K562 (cell line): Measurements from ENCODE around the gene WEE1.

Source experiments
- CTCF ChIP-seq, 3 experiments: IDR thresholded peaks in 2 of 3; conservative IDR thresholded peaks in 1 of 3; 2 replicates each; pipeline ENCODE4 v1.5.1; 2011 to 2012; ENCODE audit warnings: low read length in 3 of 3, mild to moderate bottlenecking in 3 of 3, control low read depth in 2 of 3, improper control_type of control experiment in 1 of 3, inconsistent platforms in 1 of 3, low read depth in 1 of 3, mixed read lengths in 1 of 3, moderate library complexity in 1 of 3; ENCODE audit not compliant: insufficient read depth in 2 of 3
- EP300 ChIP-seq: IDR thresholded peaks from 2 replicates; pipeline ENCODE4 v1.6.1; 2012; ENCODE audit warnings: low read length, improper control_type of control experiment
- SP2 ChIP-seq: IDR thresholded peaks from 2 replicates; pipeline ENCODE4 v1.6.1; 2011; ENCODE audit warnings: mild to moderate bottlenecking, low read depth, low read length, moderate library complexity; ENCODE audit not compliant: poor library complexity, severe bottlenecking; ENCODE audit errors: extremely low read depth
- SREBF1 ChIP-seq: fragments of 150-350 bp; IDR thresholded peaks from 2 replicates; pipeline ENCODE4 v1.6.1; 2014; ENCODE audit warnings: antibody characterized with exemption, low read depth, low read length, borderline replicate concordance
- TSC22D4 ChIP-seq: fragments of 450-650 bp; IDR thresholded peaks from 2 replicates; pipeline ENCODE4 v1.6.1; 2016; ENCODE audit warnings: missing genetic modification characterization, missing biosample characterization, control low read depth
- ZBTB17 ChIP-seq: fragments of 450-650 bp; formaldehyde crosslinking; IDR thresholded peaks from 2 replicates; pipeline ENCODE4 v1.4.0; 2020; ENCODE audit warnings: mild to moderate bottlenecking
- ZFP91 ChIP-seq: sonication (generic); formaldehyde crosslinking; IDR thresholded peaks from 2 replicates; pipeline ENCODE4 v1.8.0; 2022; ENCODE audit warnings: mild to moderate bottlenecking, missing genetic modification reagents

- TF ChIP-seq SREBF1 (no peak), CTCF (IDR thresholded peaks at IDR 0.05 in 2 of 3, conservative IDR thresholded peaks at IDR 0.05 in 1 of 3; ENCODE audit: insufficient read depth in 2 of 3, low read depth in 1 of 3, low read length in 3 of 3) (no peak), ZFP91 (CRISPR knock-in tag) (no peak), EP300 (no peak), SP2 (no peak), ZBTB17 (CRISPR knock-in tag) (no peak), TSC22D4 (no peak)
These were observed 40.4 kb upstream of the WEE1 start for GRCh38 chr11:9533058-9533457.
